ENCODE measurements around the gene RHOC.
"Not testable (repeated sequence)": the region's sequence is repeated elsewhere in the genome, so short reads cannot be mapped to it uniquely, and the experiment has no call there.

RHOC gene

GRCh38 chr1:112735752-112736151 is 28.8 kb upstream of the RHOC start:
- H3K4me3 ChIP-seq (ENCODE audit: low read depth, low read length), result no peak overlapping the region
- TF ChIP-seq CTCF (IDR thresholded peaks at IDR 0.05; ENCODE audit: borderline replicate concordance, insufficient read depth, low read depth, low read length), result no peak

- H3K4me3 ChIP-seq (ENCODE audit: low read depth, low read length), result no peak overlapping the region
- no peak for TF ChIP-seq CTCF (IDR thresholded peaks at IDR 0.05; ENCODE audit: borderline replicate concordance, insufficient read depth, low read depth, low read length)
Observed at GRCh38 chr1:112731451-112731850, 24.5 kb upstream of the RHOC start.

- no peak overlapping the region for H3K4me3 ChIP-seq (ENCODE audit: low read depth, low read length)
- no peak for TF ChIP-seq CTCF (IDR thresholded peaks at IDR 0.05; ENCODE audit: borderline replicate concordance, insufficient read depth, low read depth, low read length)
Observed at GRCh38 chr1:112729909-112730308, 23.0 kb upstream of the RHOC start.

GRCh38 chr1:112729011-112729410 is 22.1 kb upstream of the RHOC start:
- not testable (repeated sequence) for H3K4me3 ChIP-seq (ENCODE audit: low read depth, low read length)

- not testable (repeated sequence) for H3K4me3 ChIP-seq (ENCODE audit: low read depth, low read length)
Observed at GRCh38 chr1:112728306-112728971, 21.5 kb upstream of the RHOC start.

GRCh38 chr1:112727716-112728115 is 20.8 kb upstream of the RHOC start:
- no peak overlapping the region for H3K4me3 ChIP-seq (ENCODE audit: low read depth, low read length)
- TF ChIP-seq CTCF (IDR thresholded peaks at IDR 0.05; ENCODE audit: borderline replicate concordance, insufficient read depth, low read depth, low read length), result no peak

- not testable (repeated sequence) for H3K4me3 ChIP-seq (ENCODE audit: low read depth, low read length)
Observed at GRCh38 chr1:112724240-112724639, 17.3 kb upstream of the RHOC start.

- H3K4me3 ChIP-seq (ENCODE audit: low read depth, low read length), result no peak overlapping the region
- no peak for TF ChIP-seq CTCF (IDR thresholded peaks at IDR 0.05; ENCODE audit: borderline replicate concordance, insufficient read depth, low read depth, low read length)
Observed at GRCh38 chr1:112723511-112723839, 16.5 kb upstream of the RHOC start.

Data from GM12875 (cell line).